ENCODE data around the gene OR5AP2.

DNA sequence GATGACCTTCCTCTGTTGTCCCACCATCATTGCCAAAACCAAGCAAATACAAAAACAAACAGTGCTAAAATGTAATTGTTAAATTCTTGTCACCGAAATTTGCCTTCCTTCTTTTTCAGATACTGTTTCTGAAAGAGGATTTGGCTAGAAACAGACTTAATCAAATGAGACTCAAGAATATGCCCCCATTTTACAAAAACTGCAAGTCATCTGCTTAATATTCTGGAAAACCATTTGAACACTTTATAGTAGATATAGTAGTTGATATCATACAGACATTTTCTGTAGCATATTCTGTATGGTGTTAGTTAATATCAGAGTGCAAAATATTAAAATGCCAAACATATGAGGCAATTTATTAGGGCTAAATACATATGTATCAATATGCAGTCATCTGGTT, 31.1 kb downstream of the OR5AP2 start:
- TF ChIP-seq, protein P1, sequence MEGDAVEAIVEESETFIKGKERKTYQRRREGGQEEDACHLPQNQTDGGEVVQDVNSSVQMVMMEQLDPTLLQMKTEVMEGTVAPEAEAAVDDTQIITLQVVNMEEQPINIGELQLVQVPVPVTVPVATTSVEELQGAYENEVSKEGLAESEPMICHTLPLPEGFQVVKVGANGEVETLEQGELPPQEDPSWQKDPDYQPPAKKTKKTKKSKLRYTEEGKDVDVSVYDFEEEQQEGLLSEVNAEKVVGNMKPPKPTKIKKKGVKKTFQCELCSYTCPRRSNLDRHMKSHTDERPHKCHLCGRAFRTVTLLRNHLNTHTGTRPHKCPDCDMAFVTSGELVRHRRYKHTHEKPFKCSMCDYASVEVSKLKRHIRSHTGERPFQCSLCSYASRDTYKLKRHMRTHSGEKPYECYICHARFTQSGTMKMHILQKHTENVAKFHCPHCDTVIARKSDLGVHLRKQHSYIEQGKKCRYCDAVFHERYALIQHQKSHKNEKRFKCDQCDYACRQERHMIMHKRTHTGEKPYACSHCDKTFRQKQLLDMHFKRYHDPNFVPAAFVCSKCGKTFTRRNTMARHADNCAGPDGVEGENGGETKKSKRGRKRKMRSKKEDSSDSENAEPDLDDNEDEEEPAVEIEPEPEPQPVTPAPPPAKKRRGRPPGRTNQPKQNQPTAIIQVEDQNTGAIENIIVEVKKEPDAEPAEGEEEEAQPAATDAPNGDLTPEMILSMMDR (IDR thresholded peaks at IDR 0.05) = no peak
- no peak for TF ChIP-seq POLR2AphosphoS5 (IDR thresholded peaks at IDR 0.05)
- TF ChIP-seq POLR2A (IDR thresholded peaks at IDR 0.05) = no peak

All from suprapubic skin (tissue), 4 donors.